ENCODE data around the gene PRMT1. TPM values are rescaled to one million over a fixed set of nuclear protein-coding genes. Genes with fewer than 3 reads are reported as not detected.

Gene PRMT1
- total and polyA plus RNA-seq, 9 of the 15 experiments (the other 6 are each of a cell fraction or from before 2014, with no cell fraction given) = 13.3 to 464 (median 326) TPM

- TF ChIP-seq SMARCA4 (IDR thresholded peaks at IDR 0.05) (no peak), RBFOX2 (IDR thresholded peaks at IDR 0.05; ENCODE audit: low read depth, low read length) (peak; percentile 46)
- ChIA-PET POLR2A (interaction anchor here (0.7 to 4.3 kb wide), 2 partner anchors 10 to 259 kb away, joined by 3 to 27 read pairs; partner anchors contain the start of gene SCAF1), CTCF (ENCODE audit: low intra/inter-chr PET ratio) (no interaction called here)
- Histone ChIP-seq H3K79me2 (ENCODE audit: control insufficient read depth, insufficient read depth, low read length) (no peaks in the 10 kb centered on the region), H3K9ac (ENCODE audit: insufficient read depth in 1 of 2, low read depth in 2 of 2, low read length in 2 of 2) (no peak overlapping the region), H2AFZ (ENCODE audit: low read depth, low read length) (no peak overlapping the region), H3K27me3 (ENCODE audit: control insufficient read depth in 2 of 2, insufficient read depth in 2 of 2, low read length in 2 of 2) (no peaks in the 10 kb centered on the region), H3K9me3 (replicated peaks; ENCODE audit: control insufficient read depth, insufficient read depth, low read depth, low read length) (no peaks in the 10 kb centered on the region; the same call in 1 of the 2 replicates), H3K4me3 (no peak overlapping the region), H3K9me1 (ENCODE audit: control insufficient read depth, insufficient read depth, low read length) (no peaks in the 10 kb centered on the region), H4K20me1 (replicated peaks; ENCODE audit: control insufficient read depth, insufficient read depth, low read length) (0 out of 2 replicates have a peak, but pooled peaks cover 4% of the 10 kb centered on the region), H3K36me3 (ENCODE audit: control insufficient read depth, insufficient read depth, low read length) (peaks cover 79% of the 10 kb centered on the region; the same call in 2 of the 3 replicates), H3K27ac (ENCODE audit: extremely low read depth, low read depth, low read length) (no peak overlapping the region), H3K4me1 (replicated peaks in 1 of 2; ENCODE audit: control insufficient read depth in 2 of 2, insufficient read depth in 2 of 2, low read length in 2 of 2) (peaks cover 0 to 10% of the 10 kb centered on the region in 2 experiments; a peak in 2 of 5 replicates), H3K4me2 (ENCODE audit: insufficient read depth, low read length) (no peak overlapping the region)
- in situ Hi-C loops (cut with MboI) = no loop called here
- DNase-seq (ENCODE audit: extremely low read depth in 1 of 4, low spot score in 3 of 4) = no peak
- TSS peak; percentile 34 for BruUV-seq (replicated peaks)
- no peak for ATAC-seq
- FAIRE-seq = no peak
- intact Hi-C loops (cut with micrococcal nuclease) = no loop called here
- 98% methylated on average over 29 of the region's 58 CpGs for WGBS (ENCODE audit: insufficient coverage, low coverage, missing lambda C conversion rate)
Observed at GRCh38 chr19:49652551-49653465, 24.3 kb upstream of the PRMT1 start.

GRCh38 chr19:49653466-49653806, 23.6 kb upstream of the PRMT1 start:
- no TSS peak for BruUV-seq (replicated peaks)
- Histone ChIP-seq H3K9me1 (ENCODE audit: control insufficient read depth, insufficient read depth, low read length) (no peaks in the 10 kb centered on the region), H3K9ac (ENCODE audit: insufficient read depth in 1 of 2, low read depth in 2 of 2, low read length in 2 of 2) (no peak overlapping the region), H3K27ac (ENCODE audit: extremely low read depth, low read depth, low read length) (no peak overlapping the region), H3K4me2 (ENCODE audit: insufficient read depth, low read length) (no peak overlapping the region), H3K4me1 (replicated peaks in 1 of 2; ENCODE audit: control insufficient read depth in 2 of 2, insufficient read depth in 2 of 2, low read length in 2 of 2) (peaks cover 0 to 15% of the 10 kb centered on the region in 2 experiments; a peak in 2 of 5 replicates), H3K79me2 (ENCODE audit: control insufficient read depth, insufficient read depth, low read length) (no peaks in the 10 kb centered on the region), H3K9me3 (replicated peaks; ENCODE audit: control insufficient read depth, insufficient read depth, low read depth, low read length) (no peaks in the 10 kb centered on the region; the same call in 1 of the 2 replicates), H3K36me3 (ENCODE audit: control insufficient read depth, insufficient read depth, low read length) (peaks cover 85% of the 10 kb centered on the region; the same call in 2 of the 3 replicates), H3K27me3 (ENCODE audit: control insufficient read depth in 2 of 2, insufficient read depth in 2 of 2, low read length in 2 of 2) (no peaks in the 10 kb centered on the region), H4K20me1 (replicated peaks; ENCODE audit: control insufficient read depth, insufficient read depth, low read length) (0 out of 2 replicates have a peak, but pooled peaks cover 4% of the 10 kb centered on the region), H2AFZ (ENCODE audit: low read depth, low read length) (no peak overlapping the region), H3K4me3 (no peak overlapping the region)
- DNase-seq (ENCODE audit: extremely low read depth in 1 of 4, low spot score in 3 of 4) (no peak), FAIRE-seq (no peak), ATAC-seq (no peak)
- CTCF ChIA-PET (ENCODE audit: low intra/inter-chr PET ratio) = no interaction called here
- TF ChIP-seq POLR2G (IDR thresholded peaks at IDR 0.05; ENCODE audit: low read depth, low read length) (peak; percentile 59), POLR2A (conservative IDR thresholded peaks at IDR 0.05) (0 out of 2 replicates have a peak, but pooled peaks have one; percentile 34), RBM22 (IDR thresholded peaks at IDR 0.05; ENCODE audit: low read depth, low read length, poor library complexity, severe bottlenecking) (peak; percentile 66), POLR2B (IDR thresholded peaks at IDR 0.05; ENCODE audit: low read depth, partially characterized antibody) (peak; percentile 23), HNRNPH1 (optimal IDR thresholded peaks at IDR 0.05; ENCODE audit: low read depth, low read length) (no peak), ZNF316 (IDR thresholded peaks at IDR 0.05) (no peak), RBFOX2 (IDR thresholded peaks at IDR 0.05; ENCODE audit: low read depth, low read length) (peak; percentile 53; the same call in 1 of the 2 replicates), NCOA6 (IDR thresholded peaks at IDR 0.05) (no peak), TBL1XR1 (IDR thresholded peaks at IDR 0.05; ENCODE audit: low read length in 2 of 2) (no peak)
- intact Hi-C loops (cut with micrococcal nuclease) = no loop called here
- in situ Hi-C loops (cut with MboI) = no loop called here
- WGBS (ENCODE audit: insufficient coverage, low coverage, missing lambda C conversion rate) = 100% methylated on average over 2 of the region's 13 CpGs
- POLR2A ChIA-PET = interaction anchor here (4.3 to 4.8 kb wide), 2 partner anchors 11 to 13 kb away, joined by 27 to 28 read pairs; partner anchors contain the start of genes BCL2L12, IRF3 and SCAF1
